HEK293 (cell line): Measurements from ENCODE around the gene GPR157.

Experiments
- CTCF ChIP-seq: fragments of 450-650 bp; formaldehyde crosslinking; IDR thresholded peaks from 2 replicates; pipeline ENCODE4 v1.5.1; 2016; ENCODE audit warnings: missing biosample characterization, missing genetic modification characterization
- TSHZ1 ChIP-seq: fragments of 450-650 bp; formaldehyde crosslinking; IDR thresholded peaks from 2 replicates; pipeline ENCODE4 v1.5.1; 2016; ENCODE audit warnings: missing biosample characterization, missing genetic modification characterization, borderline replicate concordance

- no peak for TF ChIP-seq CTCF (tag by site-specific recombination)
- TF ChIP-seq TSHZ1 (tag by site-specific recombination) = no peak
Observed at GRCh38 chr1:9155879-9156278, 27.0 kb upstream of the GPR157 start.
